HL-60 (cell line): ENCODE results near the gene NDUFS5.

Experiments used
- CTCF ChIP-seq: IDR thresholded peaks from one replicate; pipeline ENCODE4 v1.5.1; 2011; ENCODE audit warnings: low read length, control low read depth, inconsistent platforms; ENCODE audit not compliant: insufficient read depth
- SPI1 ChIP-seq: IDR thresholded peaks from 2 replicates; pipeline ENCODE4 v1.6.1; 2012; ENCODE audit warnings: low read depth, mild to moderate bottlenecking, borderline replicate concordance

DNA sequence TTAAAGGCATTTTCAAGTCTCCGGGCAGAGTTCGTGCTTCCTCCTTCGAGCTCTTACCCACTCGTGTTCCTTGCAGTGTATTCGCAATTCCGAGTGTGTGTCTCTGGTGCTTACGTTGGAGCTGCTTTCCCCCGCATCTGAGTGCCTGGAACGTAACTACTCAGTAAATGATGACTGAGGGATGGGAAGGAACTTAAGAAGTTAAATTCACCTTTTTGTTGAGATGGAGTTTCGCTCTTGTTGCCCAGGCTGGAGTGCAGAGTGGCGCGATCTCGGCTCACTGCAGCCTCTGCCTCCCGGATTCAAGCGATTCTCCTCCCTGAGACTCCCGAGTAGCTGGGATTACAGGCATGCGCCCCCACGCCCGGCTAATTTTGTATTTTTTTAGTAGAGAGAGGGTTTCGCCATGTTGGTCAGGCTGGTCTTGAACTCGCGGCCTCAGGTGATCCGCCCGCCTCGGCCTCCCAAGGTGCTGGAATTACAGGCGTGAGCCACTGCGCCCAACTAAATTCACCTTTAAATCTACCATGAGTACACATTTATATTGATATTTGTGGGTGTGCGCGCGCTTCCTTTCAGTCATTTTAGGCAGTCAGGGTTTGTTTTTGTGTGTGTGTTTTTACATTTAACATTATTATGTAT is 837 bp downstream of the NDUFS5 start:
- TF ChIP-seq CTCF = no peak
- TF ChIP-seq SPI1 = no peak
